Neural progenitor cell (in vitro differentiated cells): ENCODE data around the gene ATAD2B. TPM values are rescaled to one million over a fixed set of nuclear protein-coding genes. Genes with fewer than 3 reads are reported as not detected.

Experiments
- DNase-seq: peaks from one replicate; pipeline ENCODE4 v3.0.0-alpha.2; 2016; ENCODE audit warnings: low spot score
- H2AFZ ChIP-seq: fragments of 200-600 bp; sonication (generic); replicated peaks from 2 replicates; pipeline ENCODE4 v1.6.1; 2016; ENCODE audit warnings: antibody characterized with exemption
- H3F3A ChIP-seq: fragments of 200-600 bp; sonication (generic); 2 replicates; pipeline ENCODE4 v1.6.1; 2016; ENCODE audit warnings: antibody characterized with exemption, low read depth
- H3K27ac ChIP-seq: fragments of 200-600 bp; sonication (generic); 2 replicates; pipeline ENCODE4 v1.5.1; 2016; ENCODE audit warnings: mild to moderate bottlenecking
- H3K27me3 ChIP-seq: fragments of 200-600 bp; sonication (generic); 2 replicates; pipeline ENCODE4 v1.6.1; 2016; ENCODE audit warnings: mild to moderate bottlenecking, moderate library complexity
- H3K36me3 ChIP-seq: fragments of 200-600 bp; sonication (generic); 2 replicates; pipeline ENCODE4 v1.5.1; 2016
- H3K4me1 ChIP-seq: fragments of 200-600 bp; sonication (generic); 2 replicates; pipeline ENCODE4 v1.6.1; 2016; ENCODE audit warnings: mixed run types
- H3K4me2 ChIP-seq: fragments of 200-600 bp; sonication (generic); 2 replicates; pipeline ENCODE4 v1.6.1; 2016
- H3K4me3 ChIP-seq: fragments of 200-600 bp; sonication (generic); 2 replicates; pipeline ENCODE4 v1.5.1; 2016
- H3K79me2 ChIP-seq: fragments of 200-600 bp; sonication (generic); 2 replicates; pipeline ENCODE4 v1.6.1; 2016; ENCODE audit warnings: low read depth
- H3K9ac ChIP-seq: fragments of 200-600 bp; sonication (generic); 2 replicates; pipeline ENCODE4 v1.6.1; 2016
- H3K9me3 ChIP-seq: fragments of 200-600 bp; sonication (generic); 2 replicates; pipeline ENCODE4 v1.5.1; 2016; ENCODE audit warnings: low read depth
- H4K20me1 ChIP-seq: fragments of 200-600 bp; sonication (generic); 2 replicates; pipeline ENCODE4 v1.6.1; 2016; ENCODE audit warnings: low read depth
- H3K27ac Mint-ChIP-seq: 3 replicates; pipeline ENCODE4 v1.8.0; 2021; ENCODE audit warnings: mixed read lengths
- H3K27me3 Mint-ChIP-seq: 2 replicates; pipeline ENCODE4 v1.8.0; 2022; ENCODE audit warnings: low read depth, mild to moderate bottlenecking, inconsistent platforms, moderate library complexity, mixed read lengths; ENCODE audit not compliant: insufficient read depth
- H3K36me3 Mint-ChIP-seq: 3 replicates; pipeline ENCODE4 v1.8.0; 2021; ENCODE audit warnings: mixed read lengths
- H3K4me1 Mint-ChIP-seq: 3 replicates; pipeline ENCODE4 v1.8.0; 2021; ENCODE audit warnings: mixed read lengths
- H3K4me3 Mint-ChIP-seq: 3 replicates; pipeline ENCODE4 v1.8.0; 2021; ENCODE audit warnings: mild to moderate bottlenecking, moderate library complexity, mixed read lengths
- H3K9me3 Mint-ChIP-seq: 3 replicates; pipeline ENCODE4 v1.8.0; 2020; ENCODE audit warnings: mixed read lengths
- EZH2 ChIP-seq: fragments of 200-600 bp; sonication (generic); IDR thresholded peaks from 2 replicates; pipeline ENCODE4 v1.6.1; 2017; ENCODE audit warnings: antibody characterized with exemption, mild to moderate bottlenecking, moderate library complexity
- EZH2phosphoT487 ChIP-seq: fragments of 200-600 bp; sonication (generic); IDR thresholded peaks from 2 replicates; pipeline ENCODE4 v1.6.1; 2017; ENCODE audit warnings: antibody characterized with exemption
- total RNA-seq: library from RNA; depleted of rRNA; stranded (reverse); fragments of >200 nt; gene quantifications from 2 replicates; pipeline ENCODE4 v1.2.3, GENCODE V29; 2015; ENCODE audit warnings: low replicate concordance
- TF ChIP-seq, protein P1 (sequence below): fragments of 200-600 bp; sonication (generic); IDR thresholded peaks from 2 replicates; pipeline ENCODE4 v1.5.1; 2017; ENCODE audit warnings: antibody characterized with exemption, mild to moderate bottlenecking

Gene ATAD2B
- total RNA-seq, 1 donor from 2014 or later = 38.7 TPM

DNA sequence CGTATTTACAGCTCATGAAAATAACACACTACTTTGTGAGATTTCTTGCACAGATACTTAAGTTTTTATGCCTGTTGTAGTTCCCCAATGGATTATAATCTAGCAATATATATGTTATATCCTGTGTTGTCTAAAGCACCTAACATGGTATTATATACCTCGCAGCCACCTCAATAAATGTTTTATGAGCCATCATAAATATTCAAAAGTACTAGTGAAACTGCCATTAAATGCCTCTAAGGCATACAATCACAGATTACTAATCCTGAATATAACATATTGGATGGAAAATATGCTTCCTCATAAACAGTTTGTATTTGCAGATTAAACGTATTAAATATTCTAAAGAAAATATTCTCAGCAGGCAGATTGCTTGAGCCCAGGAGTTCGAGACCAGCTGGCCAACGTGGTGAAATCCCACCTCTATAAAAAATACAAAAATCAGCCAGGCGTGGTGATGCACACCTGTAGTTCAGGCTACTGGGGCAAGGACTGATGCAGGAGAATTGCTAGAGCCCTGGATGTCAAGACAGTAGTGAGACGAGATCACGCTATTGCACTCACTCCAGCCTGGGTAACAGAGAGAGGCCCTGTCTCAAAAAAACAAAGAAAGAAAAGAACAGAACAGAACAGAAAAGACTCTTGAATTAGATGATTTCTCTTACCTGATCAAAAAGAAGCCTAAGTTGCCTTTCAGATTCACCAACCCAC lies 64.1 kb downstream of the ATAD2B start:
- Histone ChIP-seq H3K4me2 (no peak overlapping the region), H3K9me3 (no peaks in the 10 kb centered on the region), H3K79me2 (no peaks in the 10 kb centered on the region), H4K20me1 (no peaks in the 10 kb centered on the region), H3K36me3 (peaks cover 17% of the 10 kb centered on the region), H2AFZ (no peak overlapping the region), H3K4me3 (no peak overlapping the region), H3K9ac (no peak overlapping the region), H3K27me3 (no peaks in the 10 kb centered on the region), H3F3A (peaks cover 3% of the 10 kb centered on the region), H3K27ac (peak overlapping the region; percentile 57), H3K4me1 (no peaks in the 10 kb centered on the region)
- no peak for TF ChIP-seq EZH2phosphoT487
- TF ChIP-seq EZH2 = no peak
- TF ChIP-seq, protein P1, sequence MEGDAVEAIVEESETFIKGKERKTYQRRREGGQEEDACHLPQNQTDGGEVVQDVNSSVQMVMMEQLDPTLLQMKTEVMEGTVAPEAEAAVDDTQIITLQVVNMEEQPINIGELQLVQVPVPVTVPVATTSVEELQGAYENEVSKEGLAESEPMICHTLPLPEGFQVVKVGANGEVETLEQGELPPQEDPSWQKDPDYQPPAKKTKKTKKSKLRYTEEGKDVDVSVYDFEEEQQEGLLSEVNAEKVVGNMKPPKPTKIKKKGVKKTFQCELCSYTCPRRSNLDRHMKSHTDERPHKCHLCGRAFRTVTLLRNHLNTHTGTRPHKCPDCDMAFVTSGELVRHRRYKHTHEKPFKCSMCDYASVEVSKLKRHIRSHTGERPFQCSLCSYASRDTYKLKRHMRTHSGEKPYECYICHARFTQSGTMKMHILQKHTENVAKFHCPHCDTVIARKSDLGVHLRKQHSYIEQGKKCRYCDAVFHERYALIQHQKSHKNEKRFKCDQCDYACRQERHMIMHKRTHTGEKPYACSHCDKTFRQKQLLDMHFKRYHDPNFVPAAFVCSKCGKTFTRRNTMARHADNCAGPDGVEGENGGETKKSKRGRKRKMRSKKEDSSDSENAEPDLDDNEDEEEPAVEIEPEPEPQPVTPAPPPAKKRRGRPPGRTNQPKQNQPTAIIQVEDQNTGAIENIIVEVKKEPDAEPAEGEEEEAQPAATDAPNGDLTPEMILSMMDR = no peak
- Mint-ChIP-seq H3K27ac (no peak overlapping the region), H3K36me3 (peaks cover 19% of the 10 kb centered on the region), H3K9me3 (no peaks in the 10 kb centered on the region), H3K27me3 (no peaks in the 10 kb centered on the region), H3K4me1 (no peaks in the 10 kb centered on the region), H3K4me3 (no peak overlapping the region)
- DNase-seq = no peak

DNA sequence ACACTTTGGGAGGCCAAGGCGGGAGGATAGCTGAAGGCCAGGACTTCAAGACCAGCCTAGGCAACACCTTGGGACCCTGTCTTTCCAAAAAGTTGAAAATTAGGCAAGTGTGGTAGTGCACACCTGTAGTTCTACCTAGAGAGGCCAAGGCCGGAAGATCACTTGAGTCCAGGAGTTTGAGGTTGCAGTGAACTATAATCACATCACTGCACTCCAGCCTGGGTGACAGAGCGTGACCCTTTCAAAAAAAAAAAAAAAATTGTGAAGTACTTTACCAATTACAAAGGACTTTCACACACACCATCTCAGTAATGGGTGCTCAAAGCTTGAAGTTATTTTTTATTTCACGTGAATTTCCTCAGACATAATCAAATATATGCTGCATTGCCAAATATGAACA lies 65.0 kb downstream of the ATAD2B start:
- no peak overlapping the region for H3K9ac ChIP-seq
- TF ChIP-seq, protein P1 = no peak
- TF ChIP-seq EZH2 (no peak), EZH2phosphoT487 (no peak)
- H3K4me1 ChIP-seq = no peaks in the 10 kb centered on the region
- H2AFZ ChIP-seq = no peak overlapping the region
- Mint-ChIP-seq H3K27me3 (no peaks in the 10 kb centered on the region), H3K4me1 (no peaks in the 10 kb centered on the region), H3K4me3 (no peak overlapping the region), H3K27ac (no peak overlapping the region), H3K9me3 (no peaks in the 10 kb centered on the region), H3K36me3 (peaks cover 16% of the 10 kb centered on the region)
- no peaks in the 10 kb centered on the region for H3K27me3 ChIP-seq
- no peak overlapping the region for H3K27ac ChIP-seq
- no peak overlapping the region for H3K4me3 ChIP-seq
- H3K79me2 ChIP-seq = no peaks in the 10 kb centered on the region
- DNase-seq = no peak
- peaks cover 3% of the 10 kb centered on the region for H3F3A ChIP-seq
- no peak overlapping the region for H3K4me2 ChIP-seq
- H3K9me3 ChIP-seq = no peaks in the 10 kb centered on the region
- peaks cover 10% of the 10 kb centered on the region for H3K36me3 ChIP-seq
- H4K20me1 ChIP-seq = no peaks in the 10 kb centered on the region

DNA sequence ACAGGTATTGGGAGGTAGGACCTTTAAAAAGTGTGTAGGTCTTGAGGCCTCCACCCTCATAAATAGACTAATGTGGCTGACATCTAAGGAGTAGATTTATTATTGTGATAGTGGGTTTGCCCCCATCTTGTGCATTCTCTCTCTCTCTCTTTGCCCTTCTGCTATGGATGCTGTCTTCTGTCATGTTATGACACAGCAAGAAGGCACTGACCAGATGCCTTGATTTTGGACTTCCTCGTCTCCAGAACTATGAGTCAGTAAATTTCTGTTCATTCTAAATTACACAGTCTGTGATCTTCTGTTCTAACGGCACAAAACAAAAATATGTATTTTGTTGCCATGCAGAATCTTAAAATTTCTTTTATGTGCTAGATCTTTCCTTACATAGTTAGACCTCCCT lies 66.9 kb downstream of the ATAD2B start:
- Histone ChIP-seq H2AFZ (no peak overlapping the region), H3K4me3 (no peak overlapping the region), H3K79me2 (no peaks in the 10 kb centered on the region), H3F3A (peaks cover 3% of the 10 kb centered on the region), H3K27ac (no peak overlapping the region), H3K27me3 (no peaks in the 10 kb centered on the region), H4K20me1 (no peaks in the 10 kb centered on the region), H3K36me3 (no peaks in the 10 kb centered on the region), H3K9ac (no peak overlapping the region), H3K4me1 (no peaks in the 10 kb centered on the region), H3K9me3 (no peaks in the 10 kb centered on the region), H3K4me2 (no peak overlapping the region)
- Mint-ChIP-seq H3K4me3 (no peak overlapping the region), H3K27me3 (no peaks in the 10 kb centered on the region), H3K27ac (no peak overlapping the region), H3K36me3 (peaks cover 20% of the 10 kb centered on the region), H3K9me3 (no peaks in the 10 kb centered on the region), H3K4me1 (no peaks in the 10 kb centered on the region)
- TF ChIP-seq EZH2 (no peak), EZH2phosphoT487 (no peak)
- TF ChIP-seq, protein P1 = no peak
- no peak for DNase-seq
